Tibial artery (tissue), 4 donors: ENCODE measurements around the gene ZNF277.

ENCODE experiments used
- DNase-seq, 2 donors: peaks; one replicate each; pipeline ENCODE4 v3.0.0-alpha.2; 2019
- H3K27ac ChIP-seq, 2 donors: fragments of 200-600 bp; sonication (generic) in 1 of 2; 1 replicate in 1 of 2; 2 replicates in 1 of 2; pipeline ENCODE4 v1.5.1; 2018 to 2019; ENCODE audit warnings: mild to moderate bottlenecking in 1 of 2
- H3K27me3 ChIP-seq, 2 donors: fragments of 200-600 bp; sonication (generic) in 1 of 2; one replicate each; pipeline versions ENCODE4 v1.5.1 to v1.6.0; 2016 to 2019
- H3K36me3 ChIP-seq, 3 donors: fragments of 200-600 bp; sonication (generic) in 2 of 3; one replicate each; pipeline ENCODE4 v1.5.1; 2016 to 2019; ENCODE audit warnings: mild to moderate bottlenecking in 2 of 3
- H3K4me1 ChIP-seq, 4 donors: fragments of 200-600 bp; sonication (generic) in 2 of 4; 1 replicate in 3 of 4; 2 replicates in 1 of 4; pipeline ENCODE4 v1.5.1; 2016 to 2019
- H3K4me3 ChIP-seq, 2 donors: fragments of 200-600 bp; sonication (generic) in 1 of 2; 1 replicate in 1 of 2; 2 replicates in 1 of 2; pipeline ENCODE4 v1.5.1; 2018 to 2019; ENCODE audit warnings: mild to moderate bottlenecking in 2 of 2
- H3K9me3 ChIP-seq, 3 donors: fragments of 200-600 bp; sonication (generic) in 1 of 3; one replicate each; pipeline ENCODE4 v1.5.1; 2016 to 2019
- CTCF ChIP-seq, 2 experiments: fragments of 200-600 bp in 1 of 2; fragments of 450-650 bp in 1 of 2; IDR thresholded peaks; one replicate each; pipeline ENCODE4 v1.5.1; 2017 to 2019; ENCODE audit warnings: antibody characterized with exemption in 2 of 2, mild to moderate bottlenecking in 1 of 2, moderate library complexity in 1 of 2
- intact Hi-C: fragments of 100-400 bp; cut with DNase I; formaldehyde crosslinking; loops from one replicate; pipeline ENCODE4 v1.15.0; 2023; ENCODE audit warnings: low total_unique reads

The ZNF277 gene

GRCh38 chr7:112192236-112193154 is 14.0 kb upstream of the ZNF277 start:
- no peak overlapping the region for H3K4me3 ChIP-seq
- H3K9me3 ChIP-seq, result no peaks in the 10 kb centered on the region
- DNase-seq, result peak in 1 of 2 donors; percentile 38
- no peaks in the 10 kb centered on the region for H3K4me1 ChIP-seq
- no peaks in the 10 kb centered on the region for H3K27me3 ChIP-seq
- no peak for TF ChIP-seq CTCF (IDR thresholded peaks at IDR 0.05)
- intact Hi-C loops, result no loop called here
- H3K27ac ChIP-seq, result no peak overlapping the region
- H3K36me3 ChIP-seq, result no peaks in the 10 kb centered on the region

- Histone ChIP-seq H3K9me3 (no peaks in the 10 kb centered on the region), H3K27me3 (no peaks in the 10 kb centered on the region), H3K27ac (no peak overlapping the region), H3K4me1 (no peaks in the 10 kb centered on the region), H3K4me3 (no peak overlapping the region), H3K36me3 (no peaks in the 10 kb centered on the region)
- intact Hi-C loops, result no loop called here
- no peak for DNase-seq
- TF ChIP-seq CTCF (IDR thresholded peaks at IDR 0.05), result no peak
Observed at GRCh38 chr7:112193915-112194502, 12.5 kb upstream of the ZNF277 start.

GRCh38 chr7:112195717-112196116 is 10.8 kb upstream of the ZNF277 start:
- no peak for TF ChIP-seq CTCF (IDR thresholded peaks at IDR 0.05)
- H3K4me3 ChIP-seq, result no peak overlapping the region
- no peaks in the 10 kb centered on the region for H3K9me3 ChIP-seq
- H3K27ac ChIP-seq, result no peak overlapping the region
- H3K4me1 ChIP-seq, result no peaks in the 10 kb centered on the region
- no peak for DNase-seq
- intact Hi-C loops, result no loop called here
- H3K36me3 ChIP-seq, result no peaks in the 10 kb centered on the region
- H3K27me3 ChIP-seq, result no peaks in the 10 kb centered on the region

- Histone ChIP-seq H3K36me3 (no peaks in the 10 kb centered on the region), H3K27ac (no peak overlapping the region), H3K4me3 (no peak overlapping the region), H3K27me3 (no peaks in the 10 kb centered on the region), H3K9me3 (no peaks in the 10 kb centered on the region), H3K4me1 (no peaks in the 10 kb centered on the region)
- no peak for DNase-seq
- intact Hi-C loops, result no loop called here
- TF ChIP-seq CTCF (IDR thresholded peaks at IDR 0.05), result no peak
Observed at GRCh38 chr7:112197322-112197721, 9.2 kb upstream of the ZNF277 start.

GRCh38 chr7:112199035-112199655 is 7.3 kb upstream of the ZNF277 start:
- Histone ChIP-seq H3K27ac (no peak overlapping the region), H3K4me3 (no peak overlapping the region), H3K4me1 (peaks cover 0 to 4% (median 0%) of the 10 kb centered on the region in 4 donors), H3K9me3 (no peaks in the 10 kb centered on the region), H3K36me3 (no peaks in the 10 kb centered on the region), H3K27me3 (no peaks in the 10 kb centered on the region)
- DNase-seq, result no peak
- TF ChIP-seq CTCF (IDR thresholded peaks at IDR 0.05), result no peak
- intact Hi-C loops, result no loop called here
